Epithelial cell of prostate (primary cell): ENCODE measurements around the gene NEO1.
"Not testable (repeated sequence)": the region's sequence is repeated elsewhere in the genome, so short reads cannot be mapped to it uniquely, and the experiment has no call there.

Source experiments
- DNase-seq: peaks from one replicate; pipeline ENCODE4 v3.0.0-alpha.2; 2011; ENCODE audit warnings: low read depth, low spot score
- H3K27ac ChIP-seq: fragments of 450-650 bp; 2 replicates; pipeline ENCODE4 v1.5.1; 2017; ENCODE audit warnings: mild to moderate bottlenecking

NEO1 gene

GRCh38 chr15:73174171-73174570, 121.9 kb downstream of the NEO1 start:
- no peak for DNase-seq
- H3K27ac ChIP-seq: no peak overlapping the region

- no peak for DNase-seq
- no peak overlapping the region for H3K27ac ChIP-seq
These were observed 123.1 kb downstream of the NEO1 start for GRCh38 chr15:73175382-73175781.

- no peak overlapping the region for H3K27ac ChIP-seq
- no peak for DNase-seq
These were observed 124.3 kb downstream of the NEO1 start for GRCh38 chr15:73176598-73176997.

- no peak for DNase-seq
- H3K27ac ChIP-seq: no peak overlapping the region
These were observed 130.8 kb downstream of the NEO1 start for GRCh38 chr15:73183071-73183470.

- H3K27ac ChIP-seq: no peak overlapping the region
- no peak for DNase-seq
These were observed 137.9 kb downstream of the NEO1 start for GRCh38 chr15:73190189-73190601.

- no peak for DNase-seq
- no peak overlapping the region for H3K27ac ChIP-seq
These were observed 142.9 kb downstream of the NEO1 start for GRCh38 chr15:73195166-73195565.

GRCh38 chr15:73196113-73196512, 143.8 kb downstream of the NEO1 start:
- no peak for DNase-seq
- no peak overlapping the region for H3K27ac ChIP-seq

GRCh38 chr15:73200339-73200738, 148.1 kb downstream of the NEO1 start:
- DNase-seq: no peak
- H3K27ac ChIP-seq: no peak overlapping the region

- no peak overlapping the region for H3K27ac ChIP-seq
- no peak for DNase-seq
These were observed 158.4 kb downstream of the NEO1 start for GRCh38 chr15:73210630-73211029.

GRCh38 chr15:73212424-73212823, 160.2 kb downstream of the NEO1 start:
- DNase-seq: no peak

GRCh38 chr15:73221450-73221849, 169.2 kb downstream of the NEO1 start:
- not testable (repeated sequence) for H3K27ac ChIP-seq, DNase-seq

More at GRCh38 chr15:73212424-73212823, 160.2 kb downstream of the NEO1 start:
- H3K27ac ChIP-seq: no peak overlapping the region

- no peak for DNase-seq
- H3K27ac ChIP-seq: no peak overlapping the region
These were observed 173.2 kb downstream of the NEO1 start for GRCh38 chr15:73225358-73226015.

- H3K27ac ChIP-seq: no peak overlapping the region
- no peak for DNase-seq
These were observed 174.0 kb downstream of the NEO1 start for GRCh38 chr15:73226093-73226814.

GRCh38 chr15:73227433-73228056, 175.3 kb downstream of the NEO1 start:
- DNase-seq: no peak
- H3K27ac ChIP-seq: no peak overlapping the region

- no peak overlapping the region for H3K27ac ChIP-seq
- DNase-seq: no peak
These were observed 175.9 kb downstream of the NEO1 start for GRCh38 chr15:73228128-73228646.

GRCh38 chr15:73231661-73232419, 179.6 kb downstream of the NEO1 start:
- H3K27ac ChIP-seq: no peak overlapping the region
- no peak for DNase-seq

GRCh38 chr15:73232776-73233175, 180.5 kb downstream of the NEO1 start:
- no peak for DNase-seq
- H3K27ac ChIP-seq: no peak overlapping the region

- H3K27ac ChIP-seq: no peak overlapping the region
- DNase-seq: no peak
These were observed 181.4 kb downstream of the NEO1 start for GRCh38 chr15:73233623-73234022.

GRCh38 chr15:73237910-73238309, 185.6 kb downstream of the NEO1 start:
- H3K27ac ChIP-seq: no peak overlapping the region
- no peak for DNase-seq

- H3K27ac ChIP-seq: no peak overlapping the region
- DNase-seq: no peak
These were observed 187.4 kb downstream of the NEO1 start for GRCh38 chr15:73239564-73240215.
